Stimulated activated CD4-positive, alpha-beta T cell treated with anti-CD3 and anti-CD28 coated beads, Interleukin-2, amount 100 ng/mL, for 4 hours (primary cell): ENCODE results near the gene CCDC158.

Experiments
- DNase-seq: peaks from one replicate; pipeline ENCODE4 v3.0.0-alpha.2; 2020; ENCODE audit warnings: low read depth

CCDC158 gene

DNA sequence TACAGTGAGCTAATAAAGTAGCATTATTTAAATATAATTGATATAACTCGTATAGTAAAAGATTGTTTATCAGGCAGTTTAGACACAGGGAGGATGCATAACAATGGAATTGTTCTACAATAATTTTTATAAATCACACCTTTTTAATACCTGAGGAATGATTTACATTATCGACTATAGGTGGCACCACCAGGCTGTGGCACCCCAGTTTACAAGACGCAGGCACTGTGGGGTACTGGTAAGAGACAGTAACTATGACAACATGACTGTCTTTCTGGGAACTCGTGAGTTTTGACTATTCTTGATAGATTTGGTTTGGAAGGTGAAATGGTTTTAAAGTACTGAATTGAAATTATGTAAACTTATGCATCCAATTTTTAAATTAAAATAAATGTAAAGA lies 141.5 kb downstream of the CCDC158 start:
- no peak for DNase-seq

DNA sequence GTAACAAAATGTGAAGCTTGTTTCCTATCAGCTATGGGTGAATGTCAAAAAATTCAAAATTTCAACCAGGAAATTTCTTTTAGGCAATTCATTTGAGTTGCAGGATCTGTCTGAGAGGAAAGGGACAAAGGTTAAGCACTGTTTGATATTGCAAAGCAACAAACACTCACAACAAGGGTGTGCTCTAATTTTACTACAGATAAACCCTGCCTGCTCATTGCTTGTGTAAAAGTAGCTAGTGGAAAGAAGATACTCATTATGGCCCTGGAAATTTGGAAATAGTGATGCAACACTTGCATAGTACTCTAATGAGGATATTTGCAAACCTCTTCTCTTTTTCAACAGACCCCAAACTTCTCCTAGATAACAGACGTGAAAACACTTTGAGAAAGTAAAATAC lies 142.4 kb downstream of the CCDC158 start:
- no peak for DNase-seq

DNA sequence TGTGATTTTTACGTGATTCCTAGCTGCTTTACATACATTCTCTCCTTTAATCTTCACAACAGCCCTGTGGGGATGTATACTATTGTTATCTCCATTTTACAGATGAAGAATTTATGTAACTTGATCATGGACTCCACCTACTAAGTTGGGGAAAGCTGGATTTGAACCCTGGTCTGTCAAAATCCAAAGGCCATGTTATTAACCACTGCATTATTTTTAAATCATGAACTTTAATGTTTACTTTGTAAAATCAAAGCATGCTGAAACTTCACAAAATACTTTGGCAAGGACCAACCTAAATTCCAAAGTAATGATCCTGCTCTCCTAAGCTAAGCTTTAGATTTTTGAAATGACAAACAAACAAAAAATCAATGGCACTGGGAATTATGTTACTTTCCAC lies 143.3 kb downstream of the CCDC158 start:
- no peak for DNase-seq

DNA sequence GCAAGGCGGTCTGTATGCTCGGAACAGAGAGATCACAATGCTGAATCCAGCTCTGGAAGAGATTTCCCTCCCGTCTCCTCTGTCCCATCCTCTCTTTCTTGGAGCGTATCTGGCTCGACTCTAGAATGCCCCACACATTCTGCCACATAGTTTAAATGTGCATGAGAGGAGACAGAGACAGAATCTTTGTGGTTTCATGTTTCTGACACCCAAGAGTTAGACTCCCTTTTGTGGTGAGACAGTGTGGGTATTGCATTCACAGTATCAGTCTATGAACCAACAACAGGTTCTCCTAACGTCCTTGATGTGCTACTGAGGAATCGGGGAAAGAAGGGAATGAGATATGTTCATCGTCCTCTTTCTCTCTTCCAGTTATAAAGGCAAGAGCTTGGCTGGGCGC lies 144.1 kb downstream of the CCDC158 start:
- no peak for DNase-seq

DNA sequence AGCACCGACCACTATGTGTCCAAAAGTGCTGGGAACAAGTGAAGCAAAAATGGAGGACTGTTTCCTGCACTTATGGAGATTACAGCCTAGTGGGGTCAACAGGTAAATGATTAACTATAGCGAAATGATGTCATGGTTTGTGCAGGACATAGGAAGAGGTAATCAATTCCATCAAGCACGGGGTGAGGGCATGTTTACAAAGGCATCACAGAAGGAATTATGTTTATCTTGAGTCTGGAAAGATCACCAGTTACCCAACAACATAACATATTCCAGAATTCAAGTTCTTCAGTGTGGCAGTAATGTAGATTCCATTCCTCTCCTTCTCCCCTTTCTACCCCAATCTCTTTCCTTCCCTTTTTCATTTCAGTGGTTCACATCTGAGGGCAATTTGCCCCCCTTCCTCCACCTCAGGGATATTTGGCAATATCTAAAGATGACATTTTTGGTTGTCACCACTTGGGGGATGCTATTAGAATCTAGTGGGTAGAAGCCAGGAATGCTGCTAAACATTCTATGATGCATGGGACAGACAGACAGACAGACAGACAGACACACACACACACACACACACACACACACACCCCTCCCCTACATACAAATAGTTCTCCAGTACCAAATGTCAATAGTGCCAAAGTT lies 145.3 kb downstream of the CCDC158 start:
- DNase-seq = no peak

DNA sequence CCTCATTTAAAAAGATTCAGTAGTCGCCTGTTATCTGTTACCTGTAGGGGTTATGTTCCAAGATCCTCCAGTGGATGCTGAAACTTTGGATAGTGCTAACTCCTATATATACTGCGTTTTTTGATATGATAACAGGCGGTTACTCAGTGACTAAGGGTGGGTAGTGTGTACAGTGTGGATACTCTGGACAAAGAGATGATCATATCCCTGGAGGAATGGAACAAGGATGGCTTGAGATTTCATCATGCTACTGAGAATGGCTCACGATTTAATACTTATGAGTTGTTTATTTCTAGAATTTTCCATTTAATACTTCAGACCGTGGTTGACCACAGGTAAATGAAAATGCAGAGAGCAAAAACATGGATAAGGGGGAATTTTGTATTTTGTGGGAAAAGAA lies 147.9 kb downstream of the CCDC158 start:
- no peak for DNase-seq

DNA sequence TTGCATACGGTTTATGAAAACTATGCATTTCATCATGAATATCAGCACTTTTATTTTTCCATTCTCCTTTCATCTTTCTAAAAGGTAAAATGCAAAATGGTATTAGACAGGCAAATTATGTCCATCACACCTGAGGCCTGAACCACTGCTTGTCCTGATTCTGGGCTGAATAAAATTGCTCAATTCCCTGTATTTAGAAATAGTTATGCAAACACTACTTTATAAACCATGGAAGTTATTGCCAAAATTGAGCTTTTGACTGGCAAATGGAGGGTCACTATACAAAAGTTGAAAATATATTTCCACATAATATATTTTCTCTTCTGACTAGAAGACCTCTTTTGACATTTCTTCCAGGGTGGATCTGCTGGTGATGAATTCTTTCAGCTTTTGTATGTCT lies 148.4 kb downstream of the CCDC158 start:
- no peak for DNase-seq

DNA sequence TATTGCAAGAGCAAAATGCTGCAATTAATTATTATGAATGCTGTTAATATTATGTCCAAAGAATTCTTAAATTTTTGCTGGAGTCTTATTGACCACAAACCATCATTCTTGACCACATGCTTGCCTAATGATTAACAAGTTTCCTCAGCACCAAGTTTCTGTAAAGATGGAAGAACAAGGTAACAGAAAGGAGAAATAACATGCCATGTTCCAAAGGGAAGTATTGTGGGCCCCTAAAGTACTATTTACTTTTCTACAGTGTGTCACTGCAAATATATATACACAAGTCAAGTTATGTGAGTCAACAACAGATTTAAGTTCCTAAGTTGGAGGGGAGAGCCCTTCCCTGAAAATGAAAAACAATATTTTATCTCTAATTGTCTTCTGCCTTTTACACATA lies 148.9 kb downstream of the CCDC158 start:
- no peak for DNase-seq

DNA sequence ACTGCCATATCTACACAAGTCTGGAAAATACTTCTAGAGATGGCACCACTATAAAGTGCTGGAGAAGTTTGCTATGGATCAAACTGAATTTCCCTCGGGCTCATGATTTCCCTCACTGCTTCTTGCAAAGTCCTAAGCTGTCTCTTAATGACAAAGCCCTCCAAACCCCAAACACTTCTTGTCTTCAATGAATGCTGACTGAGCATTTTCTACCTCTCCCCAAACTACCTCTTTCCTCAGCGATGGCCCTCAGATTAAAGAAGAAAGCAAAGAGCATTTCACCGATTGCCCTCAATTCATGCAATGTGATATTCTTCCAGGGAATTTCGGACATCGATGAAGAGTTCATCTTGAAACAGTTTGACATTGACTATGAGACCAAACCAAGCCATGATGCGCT lies 149.7 kb downstream of the CCDC158 start:
- no peak for DNase-seq

DNA sequence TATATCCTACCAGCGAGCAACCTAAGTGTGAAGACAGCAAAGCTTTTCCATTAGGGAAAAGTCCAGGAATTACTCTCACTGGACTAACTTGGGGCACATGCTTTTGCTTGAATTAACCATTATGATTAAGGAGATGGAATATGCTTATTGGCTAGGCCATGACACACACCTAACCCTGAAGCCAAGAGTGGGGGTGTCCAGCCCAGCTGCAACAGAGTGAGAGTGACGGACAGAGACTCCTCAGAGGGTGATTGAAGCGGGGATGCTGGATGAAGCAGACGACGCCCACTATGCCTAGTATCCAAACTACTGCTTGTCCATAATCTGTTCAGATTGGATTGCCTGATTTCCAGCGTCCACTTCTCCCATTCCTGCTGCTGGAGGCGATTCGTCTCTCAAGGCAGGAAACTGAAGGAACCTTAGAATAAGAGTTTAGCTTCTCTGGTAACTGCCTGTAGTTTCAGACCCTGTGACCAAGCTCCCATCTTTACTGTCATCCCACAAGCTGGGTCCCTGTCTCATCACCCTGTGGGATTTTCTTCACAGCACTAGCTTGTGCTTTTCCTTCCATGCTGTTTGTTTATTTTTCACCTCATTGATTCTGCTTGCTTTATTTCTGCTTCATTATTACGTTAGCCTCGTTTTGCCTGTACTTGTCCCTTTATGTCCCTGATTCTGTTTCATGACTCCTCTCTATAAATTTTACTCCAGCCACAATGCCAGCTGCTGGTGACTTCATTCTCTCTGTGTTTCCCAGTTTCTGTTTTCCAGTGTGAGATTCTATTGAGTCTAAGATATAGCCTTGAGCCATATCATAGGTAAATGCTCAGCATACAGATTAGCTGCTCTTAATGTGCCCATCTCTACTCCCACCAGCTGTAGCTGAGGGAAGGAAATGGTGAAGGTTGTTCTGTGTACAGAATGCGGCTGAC lies 150.4 kb downstream of the CCDC158 start:
- no peak for DNase-seq

DNA sequence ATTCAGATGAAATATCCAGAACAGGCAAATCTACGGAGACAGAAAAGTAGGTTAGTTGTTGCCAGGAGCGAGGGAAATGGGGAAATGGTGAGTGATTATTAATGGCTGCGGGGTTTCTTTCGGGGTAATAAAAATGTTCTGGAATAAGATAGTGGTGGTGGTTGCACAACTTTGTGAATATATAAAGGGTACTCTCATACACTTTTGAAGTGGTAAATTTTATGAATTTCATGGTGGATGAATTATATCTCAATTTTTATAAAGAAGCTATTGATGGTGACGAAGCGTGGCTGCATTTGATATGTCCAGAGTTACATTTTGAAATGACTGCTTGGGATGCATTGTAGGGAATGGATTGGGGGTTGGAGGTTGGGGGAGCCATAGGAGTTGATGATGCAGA lies 153.1 kb downstream of the CCDC158 start:
- DNase-seq = no peak

DNA sequence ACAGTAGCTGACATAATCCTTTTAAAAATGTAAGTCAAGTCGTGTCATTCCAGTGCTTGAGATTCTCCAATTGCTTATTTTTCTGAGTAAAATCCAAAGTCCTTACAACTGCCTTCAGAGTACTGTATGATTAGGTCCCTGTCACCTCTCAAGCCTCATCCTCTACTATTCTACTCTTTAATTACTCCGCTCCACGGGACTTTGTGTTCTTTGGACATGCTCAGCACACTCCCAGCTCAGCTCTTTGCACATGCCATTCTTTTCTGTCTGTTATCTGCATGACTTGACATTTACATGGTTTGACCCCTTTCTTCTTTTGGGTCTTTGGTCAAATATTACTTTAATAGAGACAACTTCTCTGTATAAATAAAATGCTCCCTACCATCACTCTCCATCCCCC lies 154.3 kb downstream of the CCDC158 start:
- DNase-seq = no peak

DNA sequence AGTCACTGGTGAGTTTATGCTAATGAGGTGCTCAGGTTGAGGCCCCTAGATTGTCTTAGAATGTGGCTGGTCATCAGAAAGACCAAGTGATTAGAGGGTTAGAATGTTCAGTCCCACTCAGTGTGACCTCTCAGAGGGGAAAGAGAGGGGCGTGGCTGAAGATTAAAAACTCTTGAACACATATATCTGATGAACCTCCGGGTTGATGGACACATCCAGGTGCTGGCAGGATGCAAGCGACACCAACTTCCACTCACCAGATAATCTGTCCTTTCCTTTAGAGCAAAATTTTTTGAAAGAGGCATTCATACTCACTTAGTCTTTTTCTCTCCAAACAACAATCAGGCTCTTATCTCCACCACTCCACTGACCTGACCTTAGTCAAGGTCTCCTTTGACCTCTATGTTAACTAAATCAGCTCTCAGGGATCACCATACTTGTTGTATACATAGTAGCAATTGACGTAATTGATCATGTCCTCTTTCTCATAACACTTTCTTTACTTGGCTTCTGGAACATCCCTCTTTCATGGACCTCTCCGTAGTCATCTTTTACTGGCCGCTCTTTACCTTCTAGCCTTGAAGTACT lies 155.2 kb downstream of the CCDC158 start:
- no peak for DNase-seq
